ENCODE measurements around the gene TOGARAM2.

- TF ChIP-seq CTCF (IDR thresholded peaks at IDR 0.05) (no peak), POLR2A (IDR thresholded peaks at IDR 0.05) (no peak)
These were observed 9.9 kb downstream of the TOGARAM2 start for GRCh38 chr2:28991021-28991420.

Measured in gastroesophageal sphincter (tissue), 3 donors.